PC-9 (cell line): ENCODE results near the gene UBAC1.

Experiments used
- CTCF ChIP-seq: fragments of 200-600 bp; sonication (generic); conservative IDR thresholded peaks from 2 replicates; pipeline ENCODE4 v1.6.1; 2017; ENCODE audit warnings: mixed run types, antibody characterized with exemption, mild to moderate bottlenecking, moderate library complexity
- EZH2 ChIP-seq: fragments of 200-600 bp; sonication (generic); IDR thresholded peaks from 2 replicates; pipeline ENCODE4 v1.8.0; 2017; ENCODE audit warnings: antibody characterized with exemption, low read depth

GRCh38 chr9:135889564-135890189 lies 71.5 kb downstream of the UBAC1 start:
- TF ChIP-seq CTCF (no peak), EZH2 (no peak)
